ENCODE measurements around the gene CCDC51. TPM values are rescaled to one million over a fixed set of nuclear protein-coding genes. Genes with fewer than 3 reads are reported as not detected.

The CCDC51 gene
- total and polyA plus RNA-seq, 2 of the 13 experiments (the other 11 are each of a cell fraction or from before 2014, with no cell fraction given): 18.1 to 29.4 TPM

DNA sequence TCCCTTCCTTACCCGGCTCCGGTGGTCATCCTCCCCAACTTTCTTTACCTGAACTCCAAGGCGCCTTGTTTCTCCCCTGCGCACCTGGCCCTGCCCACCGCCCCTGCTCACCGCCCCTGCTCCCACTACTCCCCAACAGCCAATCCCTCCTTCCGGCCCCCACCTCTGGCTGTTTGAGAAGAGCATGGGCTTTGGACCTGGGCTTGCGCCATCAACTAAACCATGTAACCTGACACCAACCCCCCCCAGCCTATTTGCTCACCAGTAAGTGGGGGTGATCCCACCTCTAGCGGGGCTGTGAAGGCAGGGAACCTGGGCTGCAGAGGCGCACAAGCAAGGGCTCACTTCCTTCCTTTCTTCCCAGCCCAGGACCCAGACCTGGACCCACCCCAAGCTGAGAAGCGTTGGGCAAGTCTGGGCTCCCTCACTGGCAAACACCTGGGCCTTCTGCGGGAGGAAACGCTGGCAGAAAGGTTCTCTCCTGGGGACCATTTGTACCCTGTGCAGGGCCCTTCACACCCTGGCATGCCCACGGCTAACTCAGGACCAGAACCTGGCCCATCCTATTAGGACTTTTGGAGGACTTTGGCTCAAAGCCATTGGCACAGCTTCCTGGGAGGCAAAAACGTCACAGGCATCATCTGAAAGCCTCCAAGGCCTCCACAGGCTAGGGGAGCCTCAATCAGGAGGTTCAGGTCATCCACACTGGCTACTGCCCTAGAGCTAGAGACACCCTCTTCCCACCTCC is 9.8 kb downstream of the CCDC51 start, which contains the start of gene PLXNB1 (continued):
- TF ChIP-seq, protein P1, sequence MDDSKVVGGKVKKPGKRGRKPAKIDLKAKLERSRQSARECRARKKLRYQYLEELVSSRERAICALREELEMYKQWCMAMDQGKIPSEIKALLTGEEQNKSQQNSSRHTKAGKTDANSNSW (CRISPR knock-in tag; IDR thresholded peaks at IDR 0.05; ENCODE audit: borderline replicate concordance): peak; percentile 26; the same call in 1 of the 2 replicates
- TF ChIP-seq, protein P2, sequence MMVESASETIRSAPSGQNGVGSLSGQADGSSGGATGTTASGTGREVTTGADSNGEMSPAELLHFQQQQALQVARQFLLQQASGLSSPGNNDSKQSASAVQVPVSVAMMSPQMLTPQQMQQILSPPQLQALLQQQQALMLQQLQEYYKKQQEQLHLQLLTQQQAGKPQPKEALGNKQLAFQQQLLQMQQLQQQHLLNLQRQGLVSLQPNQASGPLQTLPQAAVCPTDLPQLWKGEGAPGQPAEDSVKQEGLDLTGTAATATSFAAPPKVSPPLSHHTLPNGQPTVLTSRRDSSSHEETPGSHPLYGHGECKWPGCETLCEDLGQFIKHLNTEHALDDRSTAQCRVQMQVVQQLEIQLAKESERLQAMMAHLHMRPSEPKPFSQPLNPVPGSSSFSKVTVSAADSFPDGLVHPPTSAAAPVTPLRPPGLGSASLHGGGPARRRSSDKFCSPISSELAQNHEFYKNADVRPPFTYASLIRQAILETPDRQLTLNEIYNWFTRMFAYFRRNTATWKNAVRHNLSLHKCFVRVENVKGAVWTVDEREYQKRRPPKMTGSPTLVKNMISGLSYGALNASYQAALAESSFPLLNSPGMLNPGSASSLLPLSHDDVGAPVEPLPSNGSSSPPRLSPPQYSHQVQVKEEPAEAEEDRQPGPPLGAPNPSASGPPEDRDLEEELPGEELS (CRISPR knock-in tag; IDR thresholded peaks at IDR 0.05): peak; percentile 94
- TF ChIP-seq, protein P3, sequence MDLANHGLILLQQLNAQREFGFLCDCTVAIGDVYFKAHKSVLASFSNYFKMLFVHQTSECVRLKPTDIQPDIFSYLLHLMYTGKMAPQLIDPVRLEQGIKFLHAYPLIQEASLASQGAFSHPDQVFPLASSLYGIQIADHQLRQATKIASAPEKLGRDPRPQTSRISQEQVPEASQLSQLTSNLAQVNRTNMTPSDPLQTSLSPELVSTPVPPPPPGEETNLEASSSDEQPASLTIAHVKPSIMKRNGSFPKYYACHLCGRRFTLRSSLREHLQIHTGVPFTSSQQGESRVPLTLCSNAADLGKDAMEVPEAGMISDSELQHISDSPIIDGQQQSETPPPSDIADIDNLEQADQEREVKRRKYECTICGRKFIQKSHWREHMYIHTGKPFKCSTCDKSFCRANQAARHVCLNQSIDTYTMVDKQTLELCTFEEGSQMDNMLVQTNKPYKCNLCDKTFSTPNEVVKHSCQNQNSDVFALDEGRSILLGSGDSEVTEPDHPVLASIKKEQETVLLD (CRISPR knock-in tag; IDR thresholded peaks at IDR 0.05; ENCODE audit: low read depth): no peak
- TF ChIP-seq ZNF432 (CRISPR knock-in tag; IDR thresholded peaks at IDR 0.05; ENCODE audit: borderline replicate concordance) (no peak), ZNF430 (CRISPR knock-in tag; IDR thresholded peaks at IDR 0.05) (peak; percentile 96), BHLHE40 (IDR thresholded peaks at IDR 0.05; ENCODE audit: low read length) (no peak), ZNF510 (CRISPR knock-in tag; IDR thresholded peaks at IDR 0.05; ENCODE audit: low read depth) (no peak), ZNF614 (CRISPR knock-in tag; IDR thresholded peaks at IDR 0.05; ENCODE audit: borderline replicate concordance) (peak; percentile 78; the same call in 1 of the 2 replicates), ELF4 (CRISPR knock-in tag; IDR thresholded peaks at IDR 0.05; ENCODE audit: borderline replicate concordance) (0 out of 2 replicates have a peak, but pooled peaks have one; percentile 53), ZSCAN22 (CRISPR knock-in tag; IDR thresholded peaks at IDR 0.05) (0 out of 2 replicates have a peak, but pooled peaks have one; percentile 47)
- TF ChIP-seq, protein P4, sequence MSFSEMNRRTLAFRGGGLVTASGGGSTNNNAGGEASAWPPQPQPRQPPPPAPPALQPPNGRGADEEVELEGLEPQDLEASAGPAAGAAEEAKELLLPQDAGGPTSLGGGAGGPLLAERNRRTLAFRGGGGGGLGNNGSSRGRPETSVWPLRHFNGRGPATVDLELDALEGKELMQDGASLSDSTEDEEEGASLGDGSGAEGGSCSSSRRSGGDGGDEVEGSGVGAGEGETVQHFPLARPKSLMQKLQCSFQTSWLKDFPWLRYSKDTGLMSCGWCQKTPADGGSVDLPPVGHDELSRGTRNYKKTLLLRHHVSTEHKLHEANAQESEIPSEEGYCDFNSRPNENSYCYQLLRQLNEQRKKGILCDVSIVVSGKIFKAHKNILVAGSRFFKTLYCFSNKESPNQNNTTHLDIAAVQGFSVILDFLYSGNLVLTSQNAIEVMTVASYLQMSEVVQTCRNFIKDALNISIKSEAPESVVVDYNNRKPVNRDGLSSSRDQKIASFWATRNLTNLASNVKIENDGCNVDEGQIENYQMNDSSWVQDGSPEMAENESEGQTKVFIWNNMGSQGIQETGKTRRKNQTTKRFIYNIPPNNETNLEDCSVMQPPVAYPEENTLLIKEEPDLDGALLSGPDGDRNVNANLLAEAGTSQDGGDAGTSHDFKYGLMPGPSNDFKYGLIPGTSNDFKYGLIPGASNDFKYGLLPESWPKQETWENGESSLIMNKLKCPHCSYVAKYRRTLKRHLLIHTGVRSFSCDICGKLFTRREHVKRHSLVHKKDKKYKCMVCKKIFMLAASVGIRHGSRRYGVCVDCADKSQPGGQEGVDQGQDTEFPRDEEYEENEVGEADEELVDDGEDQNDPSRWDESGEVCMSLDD (CRISPR knock-in tag; IDR thresholded peaks at IDR 0.05; ENCODE audit: borderline replicate concordance): peak; percentile 89
- TF ChIP-seq, protein P5, sequence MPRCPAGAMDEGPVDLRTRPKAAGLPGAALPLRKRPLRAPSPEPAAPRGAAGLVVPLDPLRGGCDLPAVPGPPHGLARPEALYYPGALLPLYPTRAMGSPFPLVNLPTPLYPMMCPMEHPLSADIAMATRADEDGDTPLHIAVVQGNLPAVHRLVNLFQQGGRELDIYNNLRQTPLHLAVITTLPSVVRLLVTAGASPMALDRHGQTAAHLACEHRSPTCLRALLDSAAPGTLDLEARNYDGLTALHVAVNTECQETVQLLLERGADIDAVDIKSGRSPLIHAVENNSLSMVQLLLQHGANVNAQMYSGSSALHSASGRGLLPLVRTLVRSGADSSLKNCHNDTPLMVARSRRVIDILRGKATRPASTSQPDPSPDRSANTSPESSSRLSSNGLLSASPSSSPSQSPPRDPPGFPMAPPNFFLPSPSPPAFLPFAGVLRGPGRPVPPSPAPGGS (CRISPR knock-in tag; IDR thresholded peaks at IDR 0.05): peak; percentile 94
- TF ChIP-seq, protein P6, sequence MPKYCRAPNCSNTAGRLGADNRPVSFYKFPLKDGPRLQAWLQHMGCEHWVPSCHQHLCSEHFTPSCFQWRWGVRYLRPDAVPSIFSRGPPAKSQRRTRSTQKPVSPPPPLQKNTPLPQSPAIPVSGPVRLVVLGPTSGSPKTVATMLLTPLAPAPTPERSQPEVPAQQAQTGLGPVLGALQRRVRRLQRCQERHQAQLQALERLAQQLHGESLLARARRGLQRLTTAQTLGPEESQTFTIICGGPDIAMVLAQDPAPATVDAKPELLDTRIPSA (CRISPR knock-in tag; IDR thresholded peaks at IDR 0.05; ENCODE audit: borderline replicate concordance): no peak
- TF ChIP-seq, protein P7, sequence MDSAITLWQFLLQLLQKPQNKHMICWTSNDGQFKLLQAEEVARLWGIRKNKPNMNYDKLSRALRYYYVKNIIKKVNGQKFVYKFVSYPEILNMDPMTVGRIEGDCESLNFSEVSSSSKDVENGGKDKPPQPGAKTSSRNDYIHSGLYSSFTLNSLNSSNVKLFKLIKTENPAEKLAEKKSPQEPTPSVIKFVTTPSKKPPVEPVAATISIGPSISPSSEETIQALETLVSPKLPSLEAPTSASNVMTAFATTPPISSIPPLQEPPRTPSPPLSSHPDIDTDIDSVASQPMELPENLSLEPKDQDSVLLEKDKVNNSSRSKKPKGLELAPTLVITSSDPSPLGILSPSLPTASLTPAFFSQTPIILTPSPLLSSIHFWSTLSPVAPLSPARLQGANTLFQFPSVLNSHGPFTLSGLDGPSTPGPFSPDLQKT (CRISPR knock-in tag; IDR thresholded peaks at IDR 0.05; ENCODE audit: borderline replicate concordance): no peak
- TF ChIP-seq, protein P8, sequence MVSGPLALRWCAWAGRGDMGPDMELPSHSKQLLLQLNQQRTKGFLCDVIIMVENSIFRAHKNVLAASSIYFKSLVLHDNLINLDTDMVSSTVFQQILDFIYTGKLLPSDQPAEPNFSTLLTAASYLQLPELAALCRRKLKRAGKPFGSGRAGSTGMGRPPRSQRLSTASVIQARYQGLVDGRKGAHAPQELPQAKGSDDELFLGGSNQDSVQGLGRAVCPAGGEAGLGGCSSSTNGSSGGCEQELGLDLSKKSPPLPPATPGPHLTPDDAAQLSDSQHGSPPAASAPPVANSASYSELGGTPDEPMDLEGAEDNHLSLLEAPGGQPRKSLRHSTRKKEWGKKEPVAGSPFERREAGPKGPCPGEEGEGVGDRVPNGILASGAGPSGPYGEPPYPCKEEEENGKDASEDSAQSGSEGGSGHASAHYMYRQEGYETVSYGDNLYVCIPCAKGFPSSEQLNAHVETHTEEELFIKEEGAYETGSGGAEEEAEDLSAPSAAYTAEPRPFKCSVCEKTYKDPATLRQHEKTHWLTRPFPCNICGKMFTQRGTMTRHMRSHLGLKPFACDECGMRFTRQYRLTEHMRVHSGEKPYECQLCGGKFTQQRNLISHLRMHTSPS (CRISPR knock-in tag; IDR thresholded peaks at IDR 0.05; ENCODE audit: low read depth): peak; percentile 80; the same call in 1 of the 2 replicates

Measured in HepG2 (cell line).